ENCODE measurements around the gene GRIN2B.

DNA sequence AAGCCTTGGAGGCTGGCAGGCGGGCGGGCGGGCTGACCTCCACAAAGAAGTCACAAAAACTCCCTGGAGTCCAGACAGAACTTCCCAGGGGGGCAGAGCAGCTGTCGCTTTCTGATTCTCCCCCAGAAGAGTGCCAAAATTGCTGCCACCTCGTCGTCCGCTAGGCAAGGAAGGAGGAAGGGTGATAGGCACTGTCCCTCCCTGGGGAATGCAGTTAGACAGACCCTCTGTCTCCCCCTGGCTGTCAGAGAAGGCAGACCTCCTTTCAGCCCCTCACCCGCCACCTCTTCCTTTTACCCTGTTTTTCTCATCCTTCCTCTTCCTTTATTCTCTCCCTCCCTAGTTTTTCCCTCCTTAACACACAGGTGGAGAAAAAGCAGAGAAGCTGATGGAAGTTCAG is 18.7 kb downstream of the GRIN2B start:
- TF ChIP-seq, protein P1, sequence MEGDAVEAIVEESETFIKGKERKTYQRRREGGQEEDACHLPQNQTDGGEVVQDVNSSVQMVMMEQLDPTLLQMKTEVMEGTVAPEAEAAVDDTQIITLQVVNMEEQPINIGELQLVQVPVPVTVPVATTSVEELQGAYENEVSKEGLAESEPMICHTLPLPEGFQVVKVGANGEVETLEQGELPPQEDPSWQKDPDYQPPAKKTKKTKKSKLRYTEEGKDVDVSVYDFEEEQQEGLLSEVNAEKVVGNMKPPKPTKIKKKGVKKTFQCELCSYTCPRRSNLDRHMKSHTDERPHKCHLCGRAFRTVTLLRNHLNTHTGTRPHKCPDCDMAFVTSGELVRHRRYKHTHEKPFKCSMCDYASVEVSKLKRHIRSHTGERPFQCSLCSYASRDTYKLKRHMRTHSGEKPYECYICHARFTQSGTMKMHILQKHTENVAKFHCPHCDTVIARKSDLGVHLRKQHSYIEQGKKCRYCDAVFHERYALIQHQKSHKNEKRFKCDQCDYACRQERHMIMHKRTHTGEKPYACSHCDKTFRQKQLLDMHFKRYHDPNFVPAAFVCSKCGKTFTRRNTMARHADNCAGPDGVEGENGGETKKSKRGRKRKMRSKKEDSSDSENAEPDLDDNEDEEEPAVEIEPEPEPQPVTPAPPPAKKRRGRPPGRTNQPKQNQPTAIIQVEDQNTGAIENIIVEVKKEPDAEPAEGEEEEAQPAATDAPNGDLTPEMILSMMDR (conservative IDR thresholded peaks at IDR 0.05; ENCODE audit: low read depth, low read length): peak; percentile 66
- no peak for TF ChIP-seq EZH2 (IDR thresholded peaks at IDR 0.05; ENCODE audit: borderline replicate concordance, low read depth, low read length, poor library complexity, severe bottlenecking)

Data from A673 (cell line).